Progenitor cell of endocrine pancreas (in vitro differentiated cells): ENCODE results near the gene GALNT2. TPM values are rescaled to one million over a fixed set of nuclear protein-coding genes. Genes with fewer than 3 reads are reported as not detected.

ENCODE experiments used
- DNase-seq: peaks from one replicate; pipeline ENCODE4 v3.0.0; 2021; ENCODE audit warnings: low spot score; ENCODE audit not compliant: unreplicated experiment
- H3K27ac Mint-ChIP-seq: 2 replicates; pipeline ENCODE4 v1.8.0; 2021; ENCODE audit warnings: mild to moderate bottlenecking, moderate library complexity, mixed read lengths
- H3K27me3 Mint-ChIP-seq: 2 replicates; pipeline ENCODE4 v1.8.0; 2021; ENCODE audit warnings: mixed read lengths
- H3K36me3 Mint-ChIP-seq: 2 replicates; pipeline ENCODE4 v1.8.0; 2022; ENCODE audit warnings: mixed read lengths; ENCODE audit not compliant: insufficient read depth
- H3K4me1 Mint-ChIP-seq: 2 replicates; pipeline ENCODE4 v1.8.0; 2021; ENCODE audit warnings: low read depth, mixed read lengths
- H3K4me3 Mint-ChIP-seq: 2 replicates; pipeline ENCODE4 v1.8.0; 2021; ENCODE audit warnings: low read depth, mild to moderate bottlenecking, moderate library complexity, mixed read lengths
- H3K9me3 Mint-ChIP-seq: 2 replicates; pipeline ENCODE4 v1.8.0; 2021; ENCODE audit warnings: low read depth, mixed read lengths
- CTCF ChIP-seq: fragments of 200-600 bp; sonication (generic); IDR thresholded peaks from one replicate; pipeline ENCODE4 v1.5.0; 2021; ENCODE audit warnings: antibody characterized with exemption, mild to moderate bottlenecking; ENCODE audit not compliant: unreplicated experiment
- total RNA-seq: library from RNA; stranded (reverse); gene quantifications from 2 replicates; pipeline ENCODE4 v1.2.1, GENCODE V29; 2021

GALNT2 gene
- total RNA-seq, 1 donor from 2014 or later, result 95.2 TPM

- H3K4me3 Mint-ChIP-seq, result no peak overlapping the region
Observed at GRCh38 chr1:230285351-230285750, 218.3 kb downstream of the GALNT2 start.

GRCh38 chr1:230286166-230286889, 219.3 kb downstream of the GALNT2 start:
- H3K4me3 Mint-ChIP-seq, result no peak overlapping the region
- no peak for DNase-seq
- peaks cover 12% of the 10 kb centered on the region for H3K36me3 Mint-ChIP-seq
- H3K4me1 Mint-ChIP-seq, result peaks cover 5% of the 10 kb centered on the region
- no peaks in the 10 kb centered on the region for H3K9me3 Mint-ChIP-seq
- peaks cover 9% of the 10 kb centered on the region for H3K27me3 Mint-ChIP-seq
- peak overlapping the region; percentile 13 for H3K27ac Mint-ChIP-seq
- TF ChIP-seq CTCF, result no peak

More at GRCh38 chr1:230285351-230285750, 218.3 kb downstream of the GALNT2 start:
- no peaks in the 10 kb centered on the region for H3K9me3 Mint-ChIP-seq
- peaks cover 4% of the 10 kb centered on the region for H3K27me3 Mint-ChIP-seq
- no peak for TF ChIP-seq CTCF
- H3K4me1 Mint-ChIP-seq, result peaks cover 5% of the 10 kb centered on the region
- peaks cover 12% of the 10 kb centered on the region for H3K36me3 Mint-ChIP-seq
- H3K27ac Mint-ChIP-seq, result no peak overlapping the region
- DNase-seq, result no peak

GRCh38 chr1:230286890-230287269, 219.8 kb downstream of the GALNT2 start:
- Mint-ChIP-seq H3K9me3 (no peaks in the 10 kb centered on the region), H3K4me3 (no peak overlapping the region), H3K27ac (no peak overlapping the region), H3K4me1 (peaks cover 5% of the 10 kb centered on the region), H3K36me3 (peaks cover 12% of the 10 kb centered on the region), H3K27me3 (peaks cover 12% of the 10 kb centered on the region)
- DNase-seq, result no peak
- no peak for TF ChIP-seq CTCF

GRCh38 chr1:230287674-230288315, 220.8 kb downstream of the GALNT2 start:
- Mint-ChIP-seq H3K4me3 (no peak overlapping the region), H3K9me3 (no peaks in the 10 kb centered on the region), H3K27me3 (peaks cover 21% of the 10 kb centered on the region), H3K36me3 (peaks cover 10% of the 10 kb centered on the region), H3K4me1 (peaks cover 5% of the 10 kb centered on the region), H3K27ac (no peak overlapping the region)
- no peak for DNase-seq
- no peak for TF ChIP-seq CTCF

- H3K4me3 Mint-ChIP-seq, result no peak overlapping the region
- no peak for TF ChIP-seq CTCF
- H3K27ac Mint-ChIP-seq, result no peak overlapping the region
- peaks cover 5% of the 10 kb centered on the region for H3K4me1 Mint-ChIP-seq
- H3K9me3 Mint-ChIP-seq, result no peaks in the 10 kb centered on the region
- peaks cover 31% of the 10 kb centered on the region for H3K27me3 Mint-ChIP-seq
- H3K36me3 Mint-ChIP-seq, result peaks cover 8% of the 10 kb centered on the region
- no peak for DNase-seq
Observed at GRCh38 chr1:230288641-230289349, 221.8 kb downstream of the GALNT2 start.
